Erythroblast (primary cell): ENCODE measurements around the gene CEBPA.

ENCODE experiments used
- GATA1 ChIP-seq: IDR thresholded peaks from 2 replicates; pipeline ENCODE4 v1.6.1; 2011; ENCODE audit warnings: low read depth, mild to moderate bottlenecking, control low read depth, low read length, moderate library complexity
- POLR2A ChIP-seq: IDR thresholded peaks from 2 replicates; pipeline ENCODE4 v1.6.1; 2011; ENCODE audit warnings: mild to moderate bottlenecking, low read length

GRCh38 chr19:33287927-33288326 lies 14.4 kb downstream of the CEBPA start:
- TF ChIP-seq POLR2A (no peak), GATA1 (no peak)
